MM.1S (cell line): ENCODE measurements around the gene KMT5C.

Experiments used
- CTCF ChIP-seq: fragments of 300-600 bp; sonication (generic); IDR thresholded peaks from 2 replicates; pipeline ENCODE4 v1.5.1; 2016; ENCODE audit warnings: antibody characterized with exemption, low read length, mixed read lengths
- EZH2 ChIP-seq: fragments of 300-600 bp; sonication (generic); optimal IDR thresholded peaks from 2 replicates; pipeline ENCODE3; 2017; ENCODE audit warnings: low read depth, mild to moderate bottlenecking, antibody characterized with exemption, low read length, mixed read lengths

GRCh38 chr19:55391191-55391670 lies 51.6 kb downstream of the KMT5C start:
- no peak for TF ChIP-seq CTCF
- TF ChIP-seq EZH2: no peak
